ENCODE data around the gene GLRX2. TPM values are rescaled to one million over a fixed set of nuclear protein-coding genes. Genes with fewer than 3 reads are reported as not detected.
"Not testable (repeated sequence)": the region's sequence is repeated elsewhere in the genome, so short reads cannot be mapped to it uniquely, and the experiment has no call there.

GLRX2 gene
- polyA plus RNA-seq (ENCODE audit: insufficient read length in 3 of 3), result 10 to 100 TPM; 11.2 to 13.8 (median 12.6) TPM

- peak in 2 of 3 donors; percentile 63 to 64 for DNase-seq (ENCODE audit: low read depth in 3 of 3, low spot score in 2 of 3)
Measured at GRCh38 chr1:193104907-193105820, at the start of gene GLRX2. GLRX2 (minus strand) TSS chr1:193105414; CDS start chr1:193105382, 32 bp downstream.

- DNase-seq (ENCODE audit: low read depth in 3 of 3, low spot score in 2 of 3), result no peak
Measured at GRCh38 chr1:193144999-193145398, 39.8 kb upstream of the GLRX2 start.

GRCh38 chr1:193144361-193144938 lies 39.2 kb upstream of the GLRX2 start:
- no peak for DNase-seq (ENCODE audit: low read depth in 3 of 3, low spot score in 2 of 3)

- DNase-seq (ENCODE audit: low read depth in 3 of 3, low spot score in 2 of 3), result no peak
Measured at GRCh38 chr1:193143285-193143684, 38.1 kb upstream of the GLRX2 start.

- DNase-seq (ENCODE audit: low read depth in 3 of 3, low spot score in 2 of 3), result no peak
Measured at GRCh38 chr1:193142409-193142808, 37.2 kb upstream of the GLRX2 start.

- no peak for DNase-seq (ENCODE audit: low read depth in 3 of 3, low spot score in 2 of 3)
Measured at GRCh38 chr1:193141804-193142203, 36.6 kb upstream of the GLRX2 start.

GRCh38 chr1:193140254-193140653 lies 35.0 kb upstream of the GLRX2 start:
- no peak for DNase-seq (ENCODE audit: low read depth in 3 of 3, low spot score in 2 of 3)

GRCh38 chr1:193131266-193131860 lies 26.1 kb upstream of the GLRX2 start:
- DNase-seq (ENCODE audit: low read depth in 3 of 3, low spot score in 2 of 3), result no peak

GRCh38 chr1:193125369-193125768 lies 20.2 kb upstream of the GLRX2 start:
- no peak for DNase-seq (ENCODE audit: low read depth in 3 of 3, low spot score in 2 of 3)

- no peak for DNase-seq (ENCODE audit: low read depth in 3 of 3, low spot score in 2 of 3)
Measured at GRCh38 chr1:193123751-193124150, 18.5 kb upstream of the GLRX2 start.

- DNase-seq (ENCODE audit: low read depth in 3 of 3, low spot score in 2 of 3), result peak; percentile 89 to 92 (median 90)
Measured at GRCh38 chr1:193121616-193122593, 16.7 kb upstream of the GLRX2 start, which contains the start of gene CDC73. CDC73 (plus strand) TSS chr1:193122031; CDS start chr1:193122201, 170 bp downstream.

GRCh38 chr1:193120604-193121166 lies 15.5 kb upstream of the GLRX2 start:
- no peak for DNase-seq (ENCODE audit: low read depth in 3 of 3, low spot score in 2 of 3)

GRCh38 chr1:193118803-193119730 lies 13.9 kb upstream of the GLRX2 start:
- DNase-seq (ENCODE audit: low read depth in 3 of 3, low spot score in 2 of 3), result no peak

GRCh38 chr1:193118194-193118593 lies 13.0 kb upstream of the GLRX2 start:
- no peak for DNase-seq (ENCODE audit: low read depth in 3 of 3, low spot score in 2 of 3)

- DNase-seq (ENCODE audit: low read depth in 3 of 3, low spot score in 2 of 3), result not testable (repeated sequence)
Measured at GRCh38 chr1:193117167-193117566, 12.0 kb upstream of the GLRX2 start.

- no peak for DNase-seq (ENCODE audit: low read depth in 3 of 3, low spot score in 2 of 3)
Measured at GRCh38 chr1:193115629-193116227, 10.5 kb upstream of the GLRX2 start.

GRCh38 chr1:193114485-193115095 lies 9.4 kb upstream of the GLRX2 start:
- no peak for DNase-seq (ENCODE audit: low read depth in 3 of 3, low spot score in 2 of 3)

GRCh38 chr1:193113992-193114332 lies 8.7 kb upstream of the GLRX2 start:
- no peak for DNase-seq (ENCODE audit: low read depth in 3 of 3, low spot score in 2 of 3)

Data from right renal cortex interstitium (tissue), 3 donors.